ENCODE measurements around the gene CELF5.

DNA sequence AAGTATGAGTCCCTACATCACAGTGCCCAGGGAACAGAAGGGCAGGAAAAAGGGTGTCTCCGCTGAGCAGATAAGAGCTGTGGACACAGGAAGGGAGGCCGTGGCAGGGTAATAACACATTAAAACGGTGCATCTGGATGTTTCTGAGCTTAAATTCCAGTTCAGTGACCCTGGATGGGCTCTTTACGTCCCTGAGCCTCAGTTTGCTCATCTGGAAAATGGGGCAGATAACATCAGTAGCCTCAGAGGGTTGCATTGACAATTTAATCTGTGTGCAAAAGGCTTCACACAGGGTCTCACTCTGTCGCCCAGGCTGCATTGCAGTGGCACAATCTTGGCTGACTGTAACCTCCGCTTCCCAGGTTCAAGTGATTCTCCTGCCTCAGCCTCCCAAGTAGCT lies 58.1 kb downstream of the CELF5 start:
- TF ChIP-seq POLR2A (IDR thresholded peaks at IDR 0.05) (no peak), EP300 (IDR thresholded peaks at IDR 0.05) (no peak), POLR2AphosphoS5 (IDR thresholded peaks at IDR 0.05) (no peak)
- TF ChIP-seq, protein P1, sequence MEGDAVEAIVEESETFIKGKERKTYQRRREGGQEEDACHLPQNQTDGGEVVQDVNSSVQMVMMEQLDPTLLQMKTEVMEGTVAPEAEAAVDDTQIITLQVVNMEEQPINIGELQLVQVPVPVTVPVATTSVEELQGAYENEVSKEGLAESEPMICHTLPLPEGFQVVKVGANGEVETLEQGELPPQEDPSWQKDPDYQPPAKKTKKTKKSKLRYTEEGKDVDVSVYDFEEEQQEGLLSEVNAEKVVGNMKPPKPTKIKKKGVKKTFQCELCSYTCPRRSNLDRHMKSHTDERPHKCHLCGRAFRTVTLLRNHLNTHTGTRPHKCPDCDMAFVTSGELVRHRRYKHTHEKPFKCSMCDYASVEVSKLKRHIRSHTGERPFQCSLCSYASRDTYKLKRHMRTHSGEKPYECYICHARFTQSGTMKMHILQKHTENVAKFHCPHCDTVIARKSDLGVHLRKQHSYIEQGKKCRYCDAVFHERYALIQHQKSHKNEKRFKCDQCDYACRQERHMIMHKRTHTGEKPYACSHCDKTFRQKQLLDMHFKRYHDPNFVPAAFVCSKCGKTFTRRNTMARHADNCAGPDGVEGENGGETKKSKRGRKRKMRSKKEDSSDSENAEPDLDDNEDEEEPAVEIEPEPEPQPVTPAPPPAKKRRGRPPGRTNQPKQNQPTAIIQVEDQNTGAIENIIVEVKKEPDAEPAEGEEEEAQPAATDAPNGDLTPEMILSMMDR (IDR thresholded peaks at IDR 0.05) = no peak
